ENCODE data around the gene CLSTN2. TPM values are rescaled to one million over a fixed set of nuclear protein-coding genes. Genes with fewer than 3 reads are reported as not detected.

Gene CLSTN2
- total and polyA plus RNA-seq, 2 of the 8 experiments (the other 6 are each of a cell fraction or from before 2014, with no cell fraction given): 0.39 to 0.52 TPM

DNA sequence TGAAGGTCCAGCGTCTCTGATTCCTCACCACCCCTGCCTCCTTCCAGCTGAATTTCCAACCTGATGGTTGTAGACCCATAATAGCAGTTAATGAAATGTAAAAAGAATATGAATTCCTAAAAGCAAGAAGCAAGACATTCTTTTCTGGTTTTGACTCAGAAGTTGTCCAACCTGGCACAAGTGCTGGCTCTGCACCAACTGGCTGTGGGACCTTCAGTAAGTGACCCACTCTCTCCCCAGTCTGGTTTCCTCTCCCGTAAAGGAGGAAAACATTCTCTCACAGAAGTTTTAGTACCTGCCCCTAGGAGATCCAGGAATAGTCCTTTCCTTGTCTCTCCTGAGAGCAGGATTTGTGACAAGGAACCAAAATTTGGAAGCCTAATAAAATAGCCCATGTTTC is 506.0 kb downstream of the CLSTN2 start:
- no peak overlapping the region for H4K5ac ChIP-seq (ENCODE audit: insufficient read length, low read depth, low read length)
- no peak overlapping the region for H3K4me2 ChIP-seq (ENCODE audit: insufficient read depth in 1 of 2, low read depth in 2 of 2, low read length in 2 of 2)
- H2AK5ac ChIP-seq (ENCODE audit: low read depth, low read length): no peak overlapping the region
- H2AFZ ChIP-seq (ENCODE audit: low read length): no peak overlapping the region
- H3K4me1 ChIP-seq (replicated peaks in 1 of 4; ENCODE audit: control insufficient read depth in 3 of 4, insufficient read depth in 4 of 4, low read length in 3 of 4): no peaks in the 10 kb centered on the region
- no peak for DNase-seq (ENCODE audit: low read depth in 1 of 2, low spot score in 2 of 2)
- H2BK20ac ChIP-seq (ENCODE audit: low read length): no peak overlapping the region
- H3K23me2 ChIP-seq (ENCODE audit: low read depth, low read length): no peaks in the 10 kb centered on the region
- H3K79me1 ChIP-seq (ENCODE audit: low read depth, low read length): no peaks in the 10 kb centered on the region
- H3K27ac ChIP-seq (ENCODE audit: low read depth, low read length): no peak overlapping the region
- CTCF ChIA-PET (ENCODE audit: partially characterized antibody): no interaction called here
- no peak overlapping the region for H2BK15ac ChIP-seq (ENCODE audit: low read length)
- no peak overlapping the region for H3K4ac ChIP-seq (replicated peaks; ENCODE audit: insufficient read length, low read depth, low read length)
- H3K9ac ChIP-seq (replicated peaks in 1 of 4; ENCODE audit: extremely low read depth in 1 of 4, low read depth in 3 of 4, low read length in 3 of 4): no peak overlapping the region
- no peak overlapping the region for H3K56ac ChIP-seq (replicated peaks; ENCODE audit: insufficient read length, low read depth, low read length)
- H3K14ac ChIP-seq (ENCODE audit: insufficient read length): no peak overlapping the region
- H3K18ac ChIP-seq (ENCODE audit: extremely low read depth, low read length): no peak overlapping the region
- H2BK12ac ChIP-seq (ENCODE audit: low read depth, low read length): no peak overlapping the region
- no peak overlapping the region for H3K4me3 ChIP-seq (ENCODE audit: extremely low read depth in 1 of 4, insufficient read depth in 2 of 4, low read depth in 3 of 4, low read length in 4 of 4)
- no peaks in the 10 kb centered on the region for H3K36me3 ChIP-seq (ENCODE audit: control insufficient read depth in 2 of 4, insufficient read depth in 4 of 4, low read length in 3 of 4)
- H3K23ac ChIP-seq (ENCODE audit: insufficient read length): no peak overlapping the region
- H4K20me1 ChIP-seq (replicated peaks in 1 of 2; ENCODE audit: control insufficient read depth in 1 of 2, insufficient read depth in 2 of 2, low read length in 2 of 2): no peaks in the 10 kb centered on the region
- H4K91ac ChIP-seq (replicated peaks; ENCODE audit: insufficient read length, low read length): no peak overlapping the region
- H2BK5ac ChIP-seq (ENCODE audit: low read depth, low read length): no peak overlapping the region
- H2BK120ac ChIP-seq (replicated peaks; ENCODE audit: low read depth, low read length): no peak overlapping the region
- no peaks in the 10 kb centered on the region for H3K27me3 ChIP-seq (replicated peaks in 1 of 4; ENCODE audit: control insufficient read depth in 3 of 4, extremely low read depth in 1 of 4, insufficient read depth in 3 of 4, low read length in 3 of 4)
- no peaks in the 10 kb centered on the region for H3K79me2 ChIP-seq (ENCODE audit: control insufficient read depth in 1 of 2, insufficient read depth in 2 of 2, low read length in 2 of 2)
- WGBS, 2 experiments (ENCODE audit: extremely low coverage in 1 of 2, insufficient coverage in 1 of 2, insufficient read length in 1 of 2, insufficient replicate concordance in 2 of 2, low coverage in 1 of 2, low lambda C conversion rate in 2 of 2, missing lambda C conversion rate in 1 of 2): 87% methylated on average over 2 of the region's 2 CpGs; no CpG with 5 or more reads in 1 of the 2 experiments
- no peaks in the 10 kb centered on the region for H3K9me3 ChIP-seq (ENCODE audit: insufficient read depth in 2 of 2, low read depth in 1 of 2, low read length in 1 of 2)
- no peak for FAIRE-seq
- H4K8ac ChIP-seq (ENCODE audit: extremely low read depth, insufficient read depth, low read length): no peak overlapping the region
- POLR2A ChIA-PET (ENCODE audit: partially characterized antibody): no interaction called here
- no peak for TF ChIP-seq YY1 (IDR thresholded peaks at IDR 0.05; ENCODE audit: low read depth, low read length)

All from H1 (cell line).